ENCODE measurements around the gene DOK6.

DNA sequence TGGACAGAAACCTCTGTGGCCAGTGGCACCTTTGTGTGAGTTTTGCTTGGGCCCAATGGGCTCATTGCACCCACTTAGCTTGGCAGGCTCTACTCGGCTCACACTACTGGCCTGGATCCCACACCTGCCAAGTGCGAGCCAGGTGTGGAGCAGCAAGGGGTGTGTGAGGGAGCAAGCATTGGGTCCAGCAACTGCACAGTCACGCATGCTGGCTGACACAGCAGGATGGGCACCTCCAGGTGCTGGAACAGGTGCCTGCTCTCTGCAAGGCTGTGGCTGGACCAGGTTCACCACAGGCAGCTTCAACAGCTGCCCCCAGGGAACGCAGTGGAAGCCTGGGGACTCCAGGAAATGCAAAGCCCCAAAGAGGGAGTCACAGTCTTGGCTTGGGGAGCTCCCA lies 94.2 kb downstream of the DOK6 start:
- TF ChIP-seq, protein P1, sequence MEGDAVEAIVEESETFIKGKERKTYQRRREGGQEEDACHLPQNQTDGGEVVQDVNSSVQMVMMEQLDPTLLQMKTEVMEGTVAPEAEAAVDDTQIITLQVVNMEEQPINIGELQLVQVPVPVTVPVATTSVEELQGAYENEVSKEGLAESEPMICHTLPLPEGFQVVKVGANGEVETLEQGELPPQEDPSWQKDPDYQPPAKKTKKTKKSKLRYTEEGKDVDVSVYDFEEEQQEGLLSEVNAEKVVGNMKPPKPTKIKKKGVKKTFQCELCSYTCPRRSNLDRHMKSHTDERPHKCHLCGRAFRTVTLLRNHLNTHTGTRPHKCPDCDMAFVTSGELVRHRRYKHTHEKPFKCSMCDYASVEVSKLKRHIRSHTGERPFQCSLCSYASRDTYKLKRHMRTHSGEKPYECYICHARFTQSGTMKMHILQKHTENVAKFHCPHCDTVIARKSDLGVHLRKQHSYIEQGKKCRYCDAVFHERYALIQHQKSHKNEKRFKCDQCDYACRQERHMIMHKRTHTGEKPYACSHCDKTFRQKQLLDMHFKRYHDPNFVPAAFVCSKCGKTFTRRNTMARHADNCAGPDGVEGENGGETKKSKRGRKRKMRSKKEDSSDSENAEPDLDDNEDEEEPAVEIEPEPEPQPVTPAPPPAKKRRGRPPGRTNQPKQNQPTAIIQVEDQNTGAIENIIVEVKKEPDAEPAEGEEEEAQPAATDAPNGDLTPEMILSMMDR (conservative IDR thresholded peaks at IDR 0.05; ENCODE audit: low read length), result no peak
- TF ChIP-seq EZH2phosphoT487 (IDR thresholded peaks at IDR 0.05; ENCODE audit: borderline replicate concordance, low read depth, low read length), result no peak
